Activated naive CD8-positive, alpha-beta T cell treated with anti-CD3 and anti-CD28 coated beads, Interleukin-2, amount 50 U/mL, for 16 hours (primary cell): Measurements from ENCODE around the gene URB1.
"Not testable (repeated sequence)": the region's sequence is repeated elsewhere in the genome, so short reads cannot be mapped to it uniquely, and the experiment has no call there.

Experiments used
- DNase-seq: peaks from one replicate; pipeline ENCODE4 v3.0.0-alpha.2; 2020; ENCODE audit warnings: low read depth, low spot score

The URB1 gene

DNA sequence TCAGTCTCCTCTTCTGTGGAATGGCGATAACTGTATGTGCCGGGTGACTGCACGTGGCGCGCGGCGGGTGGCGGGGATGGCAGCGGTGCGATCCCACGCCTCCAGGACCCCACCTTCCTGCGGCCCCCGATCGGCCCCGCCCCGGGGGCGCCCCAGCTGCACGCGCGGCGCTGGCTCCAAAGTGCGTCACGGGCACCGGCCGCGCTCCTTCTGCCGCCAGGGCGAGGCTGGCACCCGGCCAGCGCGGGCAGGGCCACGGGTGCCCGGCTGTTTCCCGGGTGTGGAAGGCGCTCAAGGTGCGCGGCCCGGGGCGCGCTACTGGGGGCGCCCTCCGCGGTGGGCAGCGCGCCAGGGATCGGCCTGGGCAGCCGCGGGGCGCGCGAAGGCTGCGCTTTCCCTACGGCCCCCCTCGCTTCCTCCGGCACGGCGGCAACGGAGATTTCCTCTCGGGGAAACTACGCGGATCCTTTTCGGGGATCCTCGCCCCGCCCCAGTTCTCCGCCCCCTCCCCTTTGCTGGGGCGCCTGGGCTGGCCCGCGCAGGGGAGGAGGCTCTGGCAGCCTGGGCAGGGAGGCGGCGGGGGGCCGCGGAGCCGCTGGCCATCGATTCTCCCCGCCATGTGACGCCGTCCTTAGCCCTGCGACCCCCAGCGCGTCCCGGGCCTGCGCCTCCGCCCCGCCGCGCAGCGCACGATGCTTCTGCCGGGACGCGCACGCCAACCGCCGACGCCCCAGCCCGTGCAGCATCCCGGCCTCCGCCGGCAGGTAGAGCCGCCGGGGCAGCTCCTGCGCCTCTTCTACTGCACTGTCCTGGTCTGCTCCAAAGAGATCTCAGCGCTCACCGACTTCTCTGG lies 19.6 kb upstream of the URB1 start, which contains the start of gene EVA1C:
Gene EVA1C, plus strand, starts transcription at position 545 of the 853 bp plus-strand sequence. Its CDS starts 148 bp downstream, at position 693.
- peak; percentile 45 for DNase-seq

DNA sequence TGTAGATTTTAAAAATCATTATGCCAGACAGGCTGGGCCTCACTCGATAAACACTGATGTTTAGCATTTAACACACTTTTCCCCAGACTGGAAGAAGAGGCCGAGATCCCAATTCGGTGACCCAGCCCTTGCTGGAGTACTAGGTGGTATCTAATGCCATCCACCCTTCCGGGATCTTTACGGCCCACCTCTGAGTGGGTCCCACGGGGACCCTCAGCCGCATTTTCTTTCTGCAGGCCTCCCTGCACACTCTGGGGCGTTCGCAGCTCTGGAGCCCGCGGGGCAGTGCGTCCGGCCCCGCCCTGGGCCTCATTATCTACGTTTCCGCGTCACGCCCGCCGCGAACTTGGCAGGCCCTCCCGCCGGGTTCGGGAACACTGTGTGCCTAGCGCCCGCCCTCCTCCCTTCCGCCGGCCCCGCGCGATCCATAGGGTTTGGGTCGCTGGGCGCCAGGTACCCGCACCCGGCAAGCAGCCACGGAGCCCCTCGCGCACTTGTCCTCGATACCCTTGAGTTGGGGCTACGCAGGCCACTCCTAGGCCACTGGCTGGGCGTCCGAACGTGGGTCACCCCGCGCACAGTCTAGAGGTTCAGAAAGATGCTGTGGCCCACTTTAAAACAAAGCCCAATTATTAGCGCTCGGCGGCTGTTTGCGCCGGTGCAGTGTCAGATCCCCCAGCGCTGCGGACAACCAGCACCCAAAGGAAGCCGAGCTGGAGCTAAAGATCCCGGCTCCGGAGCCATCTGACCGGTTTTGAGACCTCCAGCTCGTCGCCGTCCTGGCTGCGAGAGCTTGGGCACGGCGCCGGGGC lies 18.7 kb upstream of the URB1 start:
- DNase-seq: no peak

DNA sequence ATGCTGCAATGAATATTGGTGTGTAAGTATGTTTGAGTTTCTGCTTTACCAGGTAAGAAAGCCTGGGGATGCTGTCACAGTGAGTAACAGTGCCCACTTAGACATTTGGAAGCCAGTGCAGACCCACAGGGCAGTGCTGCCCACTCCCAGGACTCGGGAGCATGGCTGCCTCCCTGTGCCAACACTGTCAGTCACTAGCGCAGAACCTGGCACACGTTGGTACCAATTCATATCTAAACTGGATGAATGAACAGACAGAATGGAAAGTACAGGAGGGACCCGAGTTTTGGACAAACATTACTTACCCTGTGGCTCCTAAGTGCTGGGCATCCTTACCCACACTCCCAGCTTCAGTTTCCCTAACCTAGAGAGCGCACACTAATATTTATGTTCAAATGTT lies 18.1 kb upstream of the URB1 start:
- no peak for DNase-seq

DNA sequence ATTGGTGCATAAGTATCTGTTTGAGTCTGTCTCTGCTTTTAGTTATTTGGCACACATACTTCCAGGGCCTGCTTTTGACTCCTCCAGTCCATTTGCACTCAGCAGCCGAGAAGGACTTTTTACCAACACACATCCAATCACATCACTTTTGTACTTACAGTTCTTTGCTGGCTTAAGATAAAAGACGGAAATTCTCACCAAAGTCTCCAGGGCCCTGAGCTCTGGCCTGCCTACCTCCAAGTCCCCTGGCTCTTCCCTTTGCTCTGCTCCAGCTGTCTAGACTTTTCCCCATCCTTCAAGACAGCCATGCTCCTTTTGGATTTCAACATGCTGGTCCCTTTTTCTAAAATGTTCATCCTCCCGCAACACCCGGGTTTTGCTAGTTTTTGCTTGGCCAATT lies 17.5 kb upstream of the URB1 start:
- DNase-seq: no peak

DNA sequence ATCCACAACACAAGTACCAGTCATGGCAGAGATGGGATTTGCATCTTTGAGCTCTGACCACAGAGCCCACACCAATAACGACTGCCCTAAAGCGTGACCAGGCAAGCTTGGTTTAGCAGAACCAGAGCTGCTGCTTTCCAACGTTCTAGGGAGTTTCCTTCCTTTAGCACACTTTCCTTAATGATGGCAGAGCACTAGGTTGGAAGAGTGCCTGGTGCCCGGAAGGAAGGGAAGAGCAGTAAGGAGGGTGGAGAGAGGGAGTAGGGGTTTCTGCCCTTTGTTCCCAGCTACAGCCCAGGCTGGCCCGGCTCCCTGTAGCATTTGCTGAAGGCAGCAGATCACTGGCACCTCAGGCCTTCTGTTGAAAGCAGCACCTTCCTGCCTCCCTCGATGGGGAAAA lies 13.6 kb upstream of the URB1 start:
- no peak for DNase-seq

DNA sequence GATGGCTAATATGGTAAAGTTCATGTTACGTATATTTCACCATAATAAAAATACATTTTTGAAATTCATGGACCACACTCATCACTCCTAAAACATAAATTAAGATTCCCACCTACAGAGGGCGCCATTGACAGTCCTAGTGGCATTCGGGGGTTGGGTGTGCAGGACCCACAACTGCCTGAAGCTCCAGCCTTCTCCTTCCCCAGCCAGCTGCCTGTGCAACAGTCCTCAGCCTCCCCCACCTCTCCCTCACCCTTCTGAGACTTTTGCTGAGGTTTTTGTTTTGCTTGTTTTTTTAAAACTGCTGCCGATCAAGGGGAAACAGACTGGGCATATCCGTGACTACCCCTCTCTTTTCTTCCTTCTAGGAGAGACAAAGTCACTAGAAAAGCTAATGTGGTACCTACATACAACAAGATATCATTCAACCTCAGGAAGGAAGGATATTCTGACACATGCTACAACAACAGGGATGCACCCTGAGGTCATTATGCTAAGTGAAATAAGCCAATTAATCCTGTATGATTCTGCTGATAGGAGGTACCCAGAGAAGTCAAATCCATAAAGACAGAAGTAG lies 10.5 kb upstream of the URB1 start:
- no peak for DNase-seq

DNA sequence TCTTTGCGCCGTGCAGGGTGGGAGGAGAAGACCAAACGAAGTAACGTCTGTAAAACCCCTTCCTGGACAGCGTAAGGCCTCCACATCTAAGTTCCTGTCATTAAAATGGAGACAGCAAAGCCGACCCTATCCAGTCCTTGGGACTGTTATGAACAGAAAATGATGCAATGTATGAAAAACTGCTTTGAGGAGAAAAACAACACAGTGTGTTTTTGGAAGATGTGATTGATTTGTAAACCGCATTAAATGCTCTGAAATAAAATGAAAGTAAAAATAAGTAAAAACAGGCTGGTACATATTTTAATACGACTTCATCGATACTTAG lies 827 bp upstream of the URB1 start:
- no peak for DNase-seq

DNA sequence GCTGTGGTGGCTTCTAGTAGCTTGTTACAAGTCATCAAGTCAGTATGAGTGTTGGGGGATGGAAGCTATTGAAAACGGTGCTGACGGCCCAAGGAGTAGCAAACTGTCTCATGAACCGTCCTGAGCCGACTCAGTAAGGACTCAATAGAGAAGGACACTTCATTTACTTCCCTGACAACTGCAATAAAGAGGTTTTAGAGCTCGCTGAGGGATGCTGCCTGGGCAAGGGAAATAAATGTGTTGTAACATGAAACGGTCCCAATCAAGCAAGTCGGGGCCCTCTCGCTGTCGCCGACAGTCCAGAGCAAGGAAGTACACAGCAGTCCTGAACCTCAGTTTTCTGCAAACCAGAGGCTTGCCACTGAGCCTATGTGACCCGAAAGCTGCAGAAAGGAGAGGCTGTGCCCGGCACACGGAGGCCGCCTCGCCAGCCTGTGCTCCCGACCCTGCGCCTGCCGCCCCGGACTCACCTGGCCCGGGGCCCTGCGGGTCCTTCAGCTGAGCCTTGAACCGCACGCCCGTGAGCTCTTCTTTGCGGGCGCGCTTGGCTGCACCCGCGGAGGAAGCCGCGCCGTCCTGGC lies 423 bp downstream of the URB1 start:
- no peak for DNase-seq

DNA sequence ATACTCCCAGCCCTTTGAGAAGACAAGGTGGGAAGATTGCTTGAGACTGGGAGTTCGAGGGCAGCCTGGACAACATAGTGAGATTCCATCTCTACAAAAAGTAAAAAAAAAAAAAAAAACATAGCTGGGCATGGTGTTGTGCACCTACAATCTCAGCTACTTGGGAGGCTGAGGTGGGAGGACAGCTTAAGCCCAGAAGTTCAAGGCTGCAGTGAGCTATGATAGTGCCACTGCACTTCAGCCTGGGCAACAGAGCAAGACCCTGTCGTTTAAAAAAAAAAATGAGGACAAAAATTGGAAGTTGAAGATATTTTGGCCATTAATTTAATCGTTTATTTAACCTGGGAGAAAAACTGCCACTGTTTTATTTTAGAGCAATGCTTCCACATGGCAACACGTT lies 1.1 kb downstream of the URB1 start:
- no peak for DNase-seq

DNA sequence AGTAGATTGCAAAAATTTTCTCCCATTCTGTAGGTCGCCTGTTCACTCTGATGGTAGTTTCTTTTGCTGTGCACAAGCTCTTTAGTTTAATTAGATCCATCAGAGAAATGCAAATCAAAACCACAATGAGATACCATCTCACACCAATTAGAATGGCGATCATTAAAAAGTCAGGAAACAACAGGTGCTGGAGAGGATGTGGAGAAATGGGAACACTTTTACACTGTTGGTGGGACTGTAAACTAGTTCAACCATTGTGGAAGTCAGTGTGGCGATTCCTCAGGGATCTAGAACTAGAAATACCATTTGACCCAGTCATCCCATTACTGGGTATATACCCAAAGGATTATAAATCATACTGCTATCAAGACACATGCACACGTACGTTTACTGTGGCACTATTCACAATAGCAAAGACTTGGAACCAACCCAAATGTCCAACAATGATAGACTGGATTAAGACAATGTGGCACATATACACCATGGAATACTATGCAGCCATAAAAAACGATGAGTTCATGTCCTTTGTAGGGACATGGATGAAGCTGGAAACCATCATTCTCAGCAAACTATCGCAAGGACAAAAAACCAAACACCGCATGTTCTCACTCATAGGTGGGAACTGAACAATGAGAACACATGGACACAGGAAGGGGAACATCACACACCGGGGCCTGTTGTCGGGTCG lies 2.1 kb downstream of the URB1 start:
- not testable (repeated sequence) for DNase-seq

DNA sequence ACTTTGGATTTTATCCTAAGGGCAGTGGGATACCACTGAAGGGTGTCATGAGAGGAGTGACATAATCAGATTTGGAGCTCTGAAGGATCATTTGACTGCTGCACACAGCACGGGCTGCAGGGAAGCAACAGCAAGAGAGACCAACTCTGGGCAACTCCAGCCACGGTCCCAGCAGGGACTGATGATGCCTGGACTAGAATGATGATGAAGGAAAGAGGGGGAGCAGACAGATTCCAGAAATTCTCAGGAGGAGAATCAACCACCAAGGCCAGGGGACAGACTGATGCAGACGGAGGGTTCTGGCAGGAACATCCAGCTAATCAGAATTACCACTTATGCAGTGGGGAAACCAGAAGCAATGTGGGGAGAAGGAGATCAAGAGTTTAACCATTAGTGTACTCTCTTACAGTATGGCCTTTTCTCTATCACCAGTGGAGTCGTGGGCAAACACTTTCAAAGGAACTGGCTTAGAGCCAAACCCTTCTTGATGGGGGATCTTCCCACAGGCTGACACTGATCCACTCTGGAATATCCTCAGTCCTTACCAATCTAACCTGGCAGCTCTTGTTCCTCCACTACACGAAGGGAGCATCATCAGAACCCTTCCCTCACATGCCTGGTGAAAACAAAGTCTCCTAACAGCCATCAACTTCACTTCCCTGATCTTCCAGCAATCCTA lies 3.3 kb downstream of the URB1 start:
- no peak for DNase-seq

DNA sequence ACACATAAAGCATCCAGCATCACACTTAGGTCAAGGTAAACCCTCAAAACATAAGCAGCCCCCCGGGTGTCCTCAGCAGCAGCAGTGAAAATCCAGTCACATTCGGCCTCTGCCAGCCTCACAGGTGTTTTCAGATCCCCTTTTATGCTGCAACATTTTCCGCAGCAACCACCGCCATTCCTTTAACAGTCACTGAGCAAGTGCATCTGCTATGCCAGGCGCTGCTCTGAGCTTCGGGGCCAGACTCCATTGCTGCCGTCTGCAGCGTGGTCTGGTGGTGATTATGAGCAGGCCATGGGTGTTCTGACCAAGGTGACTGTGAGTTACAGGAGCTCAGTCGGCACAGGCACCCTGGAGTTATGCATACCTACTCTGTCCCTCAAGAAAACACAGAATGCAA lies 4.5 kb downstream of the URB1 start:
- no peak for DNase-seq

DNA sequence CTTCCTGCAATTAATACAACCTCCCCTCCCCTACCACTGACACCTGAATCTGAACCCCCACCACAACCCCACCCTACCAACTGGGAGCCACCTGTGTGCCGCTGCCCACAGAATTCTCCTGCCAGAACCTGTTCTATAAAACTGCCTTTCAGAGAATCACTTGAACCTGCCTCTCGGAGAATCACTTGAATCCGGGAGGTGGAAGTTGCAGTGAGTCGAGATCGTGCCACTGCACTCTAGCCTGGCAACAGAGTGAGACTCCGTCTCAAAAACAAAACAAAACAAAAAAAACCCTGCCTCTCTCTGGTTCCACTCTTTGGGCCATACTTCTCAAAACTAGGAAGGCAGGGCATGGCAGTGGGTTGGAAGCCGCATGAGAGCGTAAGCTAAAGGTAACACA lies 5.7 kb downstream of the URB1 start:
- DNase-seq: no peak

DNA sequence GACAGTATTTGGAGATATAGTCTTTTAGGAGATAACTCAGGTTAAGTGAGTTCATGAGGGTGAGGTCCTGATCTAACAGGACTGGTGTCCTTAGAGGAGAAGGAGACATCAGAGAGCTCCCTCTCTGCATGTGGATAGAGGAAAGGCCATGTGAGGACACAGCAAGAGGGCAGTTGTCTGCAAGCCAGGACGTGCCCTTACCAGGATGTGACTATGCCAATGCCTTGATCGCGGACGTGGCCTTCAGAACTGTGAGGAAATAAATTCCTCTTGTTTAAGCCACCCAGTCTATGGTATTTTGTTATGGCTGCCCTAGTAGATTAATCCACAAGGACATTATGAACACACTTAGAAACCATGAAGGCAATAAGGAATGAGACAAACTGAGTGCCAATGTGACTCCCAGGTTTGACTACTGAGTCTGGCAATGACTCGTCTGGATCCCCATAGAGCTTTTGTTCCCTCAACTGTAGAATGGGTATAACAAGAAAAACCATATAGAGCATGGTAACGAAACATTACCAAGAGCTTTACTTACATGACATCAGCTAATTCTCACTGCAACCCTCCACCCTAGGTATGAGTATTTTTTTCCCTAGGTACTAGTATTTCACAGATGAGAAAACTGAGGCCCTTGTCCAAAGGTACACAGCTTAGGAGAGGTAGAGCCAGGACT lies 6.5 kb downstream of the URB1 start:
- DNase-seq: no peak

DNA sequence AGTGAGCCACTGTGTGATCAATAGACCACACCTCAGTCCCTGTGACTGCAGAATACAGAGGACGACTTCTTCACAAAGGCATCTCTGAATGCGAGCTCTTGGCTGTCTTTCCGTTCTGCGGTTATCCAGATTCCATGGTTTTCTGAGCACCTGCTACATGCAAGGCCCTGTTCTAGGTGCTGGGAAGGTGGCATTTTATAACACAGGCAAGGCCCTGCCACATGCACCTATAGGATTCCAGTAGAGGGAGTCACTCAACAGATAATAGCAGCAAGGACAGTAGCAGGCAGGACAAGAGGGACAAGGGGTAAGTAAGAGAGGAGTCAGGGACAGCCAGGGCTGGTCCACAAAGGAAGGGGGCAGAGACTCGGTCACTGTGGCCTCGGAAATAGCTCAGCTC lies 9.0 kb downstream of the URB1 start:
- DNase-seq: no peak

DNA sequence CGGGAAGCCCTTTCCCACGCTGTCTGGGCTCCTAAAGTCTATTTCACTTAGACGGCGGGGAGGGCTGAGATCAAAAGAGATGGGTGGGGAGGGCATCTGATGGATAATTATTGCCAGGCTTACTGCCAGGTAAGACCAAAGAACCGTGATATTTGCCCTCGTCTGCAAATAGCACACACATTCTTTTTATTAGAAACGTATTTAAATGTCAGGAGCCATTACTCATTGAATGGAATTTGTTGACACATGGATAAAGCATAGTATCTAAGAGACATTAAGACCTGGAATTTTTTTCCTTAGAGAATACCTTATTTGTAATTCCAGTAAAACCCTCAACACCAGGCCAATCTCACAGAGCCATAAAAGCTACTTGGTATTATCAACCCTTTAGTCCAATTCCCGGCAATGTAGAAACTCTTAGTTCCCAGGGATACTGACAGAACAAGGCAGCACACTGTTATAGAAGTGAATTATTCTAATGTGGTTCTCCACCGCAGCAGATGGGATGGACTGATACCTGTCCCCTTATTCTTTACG lies 10.6 kb downstream of the URB1 start:
- DNase-seq: no peak

DNA sequence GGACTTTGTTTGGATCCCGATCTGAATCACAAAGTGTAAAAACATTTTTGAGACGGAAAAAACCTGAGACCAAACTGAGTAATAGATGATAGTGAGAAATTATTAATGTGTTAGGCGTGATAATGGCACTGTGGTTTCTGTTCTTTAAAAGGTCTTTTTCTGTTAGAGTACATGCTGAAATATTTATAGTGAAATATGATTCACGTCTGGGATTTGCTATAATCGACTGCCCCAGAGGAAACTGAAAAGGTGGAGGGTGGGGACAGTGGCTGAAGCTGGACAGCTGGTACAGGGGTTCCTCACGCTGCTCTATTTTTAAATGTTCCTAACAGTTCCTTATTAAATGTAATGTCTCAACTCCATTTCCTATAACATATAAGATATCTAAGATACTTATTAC lies 11.2 kb downstream of the URB1 start:
- DNase-seq: no peak

DNA sequence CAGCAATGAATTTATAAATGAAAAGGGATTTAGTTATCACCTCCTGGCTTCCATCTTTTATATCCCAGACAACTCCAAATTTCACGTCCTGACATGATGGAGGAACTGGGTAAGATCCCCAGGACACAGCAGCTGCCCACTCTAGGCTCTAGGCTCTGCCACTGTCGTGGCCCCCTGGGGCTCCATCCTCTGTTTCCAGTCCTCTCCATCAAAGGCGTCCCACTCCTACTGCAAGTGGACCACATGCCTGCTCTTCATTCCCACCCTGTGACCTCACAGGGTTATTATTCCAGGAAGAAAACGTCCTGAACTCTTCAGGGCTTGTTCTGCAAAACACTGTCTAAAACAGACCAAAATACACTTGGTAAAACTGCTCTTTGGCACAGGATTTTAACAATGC lies 11.9 kb downstream of the URB1 start:
- DNase-seq: no peak

DNA sequence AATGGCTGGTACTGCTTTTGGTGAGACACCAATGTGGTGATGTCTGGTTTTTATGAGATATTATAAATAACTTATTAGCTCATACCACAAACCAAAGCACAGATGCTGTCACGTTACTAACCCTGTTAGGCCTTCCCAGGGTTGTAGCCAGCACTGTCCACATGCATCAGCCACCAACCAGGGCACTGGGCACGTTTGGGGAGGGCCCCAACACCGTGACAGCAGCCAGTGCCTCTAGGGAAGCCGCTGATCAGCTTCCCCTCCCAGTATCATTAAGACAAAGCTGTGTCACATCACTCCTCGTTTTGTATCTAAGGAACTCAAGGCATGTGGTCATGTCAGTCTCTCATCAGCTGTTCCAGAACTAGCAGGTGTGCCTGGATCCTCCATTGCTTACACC lies 13.9 kb downstream of the URB1 start:
- DNase-seq: no peak

DNA sequence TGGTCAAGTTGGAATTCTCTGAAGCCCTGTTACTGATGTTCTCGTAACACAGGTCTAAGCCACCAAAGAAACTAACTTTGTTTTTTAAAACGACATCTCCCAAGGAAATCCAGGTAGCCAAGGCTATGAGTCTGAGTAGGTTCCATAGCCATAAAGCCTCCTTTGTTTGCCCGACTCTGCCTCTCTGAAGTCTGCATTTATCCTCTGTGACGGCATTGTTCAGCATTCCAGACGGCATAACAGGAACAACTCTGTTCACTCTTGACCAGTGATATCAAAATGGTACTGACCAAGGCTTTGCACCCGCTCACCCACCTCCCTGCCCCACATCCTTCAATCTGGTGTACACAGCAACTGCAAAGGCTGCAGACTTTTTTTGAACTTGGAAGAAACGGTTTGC lies 14.8 kb downstream of the URB1 start:
- no peak for DNase-seq
